Activated CD8-positive, alpha-beta T cell treated with anti-CD3 and anti-CD28 coated beads for 36 hours (primary cell): ENCODE measurements around the gene BICD1. TPM values are rescaled to one million over a fixed set of nuclear protein-coding genes. Genes with fewer than 3 reads are reported as not detected.

Source experiments
- ATAC-seq: fragments of 200-7000 bp; cut with Tn5 transposase; one replicate; pipeline ENCODE4 v1.10.0; 2021; ENCODE audit warnings: mild to moderate bottlenecking, moderate library complexity
- CTCF ChIA-PET: fragments of 350-600 bp; sonication (Branson Sonifier 250); formaldehyde crosslinking; loops from one replicate; lab custom pipeline; 2021; ENCODE audit warnings: antibody characterized with exemption; lab: Charles Lee
- POLR2A ChIA-PET: fragments of 350-600 bp; sonication (Branson Sonifier 250); formaldehyde crosslinking; loops from one replicate; lab custom pipeline; 2021; ENCODE audit warnings: antibody characterized with exemption; lab: Charles Lee
- DNase-seq: peaks from one replicate; pipeline ENCODE4 v3.0.0-alpha.2; 2020
- H3K27ac Mint-ChIP-seq: one replicate; pipeline ENCODE4 v1.8.0; 2021; ENCODE audit warnings: mild to moderate bottlenecking, mixed read lengths
- H3K27me3 Mint-ChIP-seq: one replicate; pipeline ENCODE4 v1.8.0; 2021; ENCODE audit warnings: mixed read lengths
- H3K36me3 Mint-ChIP-seq: one replicate; pipeline ENCODE4 v1.8.0; 2021; ENCODE audit warnings: low read depth, mixed read lengths
- H3K4me1 Mint-ChIP-seq: one replicate; pipeline ENCODE4 v1.8.0; 2021; ENCODE audit warnings: low read depth, mixed read lengths
- H3K4me3 Mint-ChIP-seq: one replicate; pipeline ENCODE4 v1.8.0; 2021; ENCODE audit warnings: mild to moderate bottlenecking, moderate library complexity, mixed read lengths
- H3K9me3 Mint-ChIP-seq: one replicate; pipeline ENCODE4 v1.8.0; 2021; ENCODE audit warnings: mixed read lengths
- intact Hi-C: fragments of 100-400 bp; cut with micrococcal nuclease; formaldehyde crosslinking; loops from one replicate; pipeline ENCODE4 v1.10.0; 2022
- total RNA-seq, 2 experiments: library from RNA; stranded (reverse); gene quantifications; one replicate each; pipeline ENCODE4 v1.2.3, GENCODE V29; 2021
- TF ChIP-seq, protein P1 (sequence below): fragments of 200-600 bp; IDR thresholded peaks from one replicate; pipeline ENCODE4 v1.8.0; 2022; ENCODE audit warnings: antibody characterized with exemption, mild to moderate bottlenecking

BICD1 gene
- total RNA-seq, 2 experiments from 2014 or later, result 12.5 to 13.2 TPM

DNA sequence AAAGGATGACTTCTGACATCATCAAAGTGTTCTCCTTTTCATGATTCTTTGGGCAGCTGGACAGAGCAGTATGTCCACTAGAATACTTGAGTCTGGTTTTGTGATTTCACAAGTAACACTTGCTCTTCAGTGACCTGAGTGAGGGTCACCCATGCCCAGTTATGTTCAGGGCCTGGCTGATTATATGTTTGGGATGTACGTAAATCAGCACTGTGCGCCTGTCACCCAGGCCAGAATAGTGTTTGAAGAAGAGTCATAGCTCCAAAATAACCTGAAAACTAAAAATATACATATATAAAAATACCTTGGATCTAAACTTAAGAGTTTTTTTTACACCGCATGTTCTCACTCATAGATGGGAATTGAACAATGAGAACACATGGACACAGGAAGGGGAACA is 3.8 kb downstream of the BICD1 start:
- peaks cover 25% of the 10 kb centered on the region for H3K4me1 Mint-ChIP-seq
- peaks cover 1% of the 10 kb centered on the region for H3K27me3 Mint-ChIP-seq
- intact Hi-C loops, result no loop called here
- H3K9me3 Mint-ChIP-seq, result no peaks in the 10 kb centered on the region
- ATAC-seq, result no peak
- TF ChIP-seq, protein P1, sequence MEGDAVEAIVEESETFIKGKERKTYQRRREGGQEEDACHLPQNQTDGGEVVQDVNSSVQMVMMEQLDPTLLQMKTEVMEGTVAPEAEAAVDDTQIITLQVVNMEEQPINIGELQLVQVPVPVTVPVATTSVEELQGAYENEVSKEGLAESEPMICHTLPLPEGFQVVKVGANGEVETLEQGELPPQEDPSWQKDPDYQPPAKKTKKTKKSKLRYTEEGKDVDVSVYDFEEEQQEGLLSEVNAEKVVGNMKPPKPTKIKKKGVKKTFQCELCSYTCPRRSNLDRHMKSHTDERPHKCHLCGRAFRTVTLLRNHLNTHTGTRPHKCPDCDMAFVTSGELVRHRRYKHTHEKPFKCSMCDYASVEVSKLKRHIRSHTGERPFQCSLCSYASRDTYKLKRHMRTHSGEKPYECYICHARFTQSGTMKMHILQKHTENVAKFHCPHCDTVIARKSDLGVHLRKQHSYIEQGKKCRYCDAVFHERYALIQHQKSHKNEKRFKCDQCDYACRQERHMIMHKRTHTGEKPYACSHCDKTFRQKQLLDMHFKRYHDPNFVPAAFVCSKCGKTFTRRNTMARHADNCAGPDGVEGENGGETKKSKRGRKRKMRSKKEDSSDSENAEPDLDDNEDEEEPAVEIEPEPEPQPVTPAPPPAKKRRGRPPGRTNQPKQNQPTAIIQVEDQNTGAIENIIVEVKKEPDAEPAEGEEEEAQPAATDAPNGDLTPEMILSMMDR, result no peak
- H3K4me3 Mint-ChIP-seq, result no peak overlapping the region
- ChIA-PET CTCF (no interaction called here), POLR2A (no interaction called here)
- no peak overlapping the region for H3K27ac Mint-ChIP-seq
- DNase-seq, result no peak
- H3K36me3 Mint-ChIP-seq, result peaks cover 3% of the 10 kb centered on the region

- ChIA-PET POLR2A (no interaction called here), CTCF (interaction anchor here (1.1 kb wide), 1 partner anchor 458 kb away, joined by 3 read pairs; no protein-coding TSS in a partner anchor)
- Mint-ChIP-seq H3K27me3 (no peaks in the 10 kb centered on the region), H3K27ac (no peak overlapping the region), H3K4me1 (peaks cover 23% of the 10 kb centered on the region), H3K36me3 (peaks cover 3% of the 10 kb centered on the region), H3K4me3 (no peak overlapping the region), H3K9me3 (no peaks in the 10 kb centered on the region)
- TF ChIP-seq, protein P1, result no peak
- intact Hi-C loops, result no loop called here
- ATAC-seq, result no peak
- no peak for DNase-seq
These were observed 4.3 kb downstream of the BICD1 start for GRCh38 chr12:32110942-32111341.

DNA sequence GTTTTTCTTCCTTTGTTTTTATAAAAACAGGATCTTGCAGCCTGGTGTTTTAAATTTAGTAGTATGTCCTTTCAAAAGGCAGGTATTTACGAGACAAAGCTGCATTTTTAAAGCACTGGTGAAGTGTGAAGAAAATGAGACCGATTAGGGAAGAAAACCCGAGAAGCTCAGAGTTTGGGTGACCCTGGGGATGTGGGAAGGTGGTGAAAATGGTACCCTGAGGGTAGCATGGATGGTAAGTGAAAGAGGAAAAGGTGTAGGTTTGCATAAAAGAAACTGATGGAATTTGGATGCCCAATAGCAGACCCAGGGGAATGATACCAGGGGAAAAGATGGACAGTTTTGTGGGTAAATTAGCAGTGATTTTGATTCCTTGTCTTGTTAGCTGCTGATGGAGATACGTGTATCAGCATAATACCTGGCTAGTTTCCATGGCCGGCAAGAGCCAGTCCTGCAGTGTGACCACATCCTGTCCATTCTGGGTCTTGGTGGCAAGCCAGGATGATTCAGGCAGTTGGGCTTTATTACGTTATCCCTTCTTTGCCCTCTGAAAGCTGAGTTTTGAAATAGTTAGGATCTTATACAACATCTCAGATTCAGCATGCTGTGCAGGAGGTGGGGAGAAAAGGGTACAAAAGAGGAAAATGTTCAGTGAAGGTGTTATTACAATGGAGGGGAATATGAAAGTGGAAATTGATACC is 8.9 kb downstream of the BICD1 start:
- Mint-ChIP-seq H3K9me3 (no peaks in the 10 kb centered on the region), H3K27ac (no peak overlapping the region), H3K4me3 (no peak overlapping the region), H3K27me3 (no peaks in the 10 kb centered on the region), H3K4me1 (peaks cover 8% of the 10 kb centered on the region), H3K36me3 (peaks cover 7% of the 10 kb centered on the region)
- ChIA-PET CTCF (interaction anchor here (1.2 to 1.3 kb wide), 2 partner anchors 8 to 19 kb away, joined by 3 to 4 read pairs; no protein-coding TSS in a partner anchor), POLR2A (no interaction called here)
- no peak for DNase-seq
- TF ChIP-seq, protein P1, result no peak
- intact Hi-C loops, result no loop called here
- ATAC-seq, result no peak

DNA sequence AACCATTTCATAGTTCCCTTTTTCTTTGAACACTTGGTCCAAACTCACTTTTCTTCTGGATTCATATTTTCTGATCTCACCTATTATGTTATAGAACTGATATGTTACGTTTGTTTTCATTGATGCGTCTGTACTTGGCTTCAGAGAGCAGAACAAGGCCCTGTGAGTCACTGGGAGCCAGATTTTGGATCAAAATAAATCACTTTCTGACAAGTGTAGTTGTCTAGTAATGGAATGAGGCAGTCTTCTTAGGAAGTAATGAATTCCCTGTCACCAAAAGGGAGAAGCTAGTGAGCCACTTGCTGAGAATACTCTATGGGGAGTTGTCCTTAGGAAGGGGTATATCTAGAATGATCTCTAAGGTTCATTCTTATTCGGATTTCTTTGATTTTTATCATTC is 10.2 kb downstream of the BICD1 start:
- ChIA-PET CTCF (no interaction called here), POLR2A (interaction anchor here (0.7 kb wide), 2 partner anchors 202 to 473 kb away, joined by 3 to 4 read pairs; no protein-coding TSS in a partner anchor)
- Mint-ChIP-seq H3K4me1 (peaks cover 8% of the 10 kb centered on the region), H3K27ac (no peak overlapping the region), H3K9me3 (no peaks in the 10 kb centered on the region), H3K36me3 (peaks cover 7% of the 10 kb centered on the region), H3K4me3 (no peak overlapping the region), H3K27me3 (no peaks in the 10 kb centered on the region)
- TF ChIP-seq, protein P1, result no peak
- intact Hi-C loops, result no loop called here
- ATAC-seq (no peak), DNase-seq (no peak)

DNA sequence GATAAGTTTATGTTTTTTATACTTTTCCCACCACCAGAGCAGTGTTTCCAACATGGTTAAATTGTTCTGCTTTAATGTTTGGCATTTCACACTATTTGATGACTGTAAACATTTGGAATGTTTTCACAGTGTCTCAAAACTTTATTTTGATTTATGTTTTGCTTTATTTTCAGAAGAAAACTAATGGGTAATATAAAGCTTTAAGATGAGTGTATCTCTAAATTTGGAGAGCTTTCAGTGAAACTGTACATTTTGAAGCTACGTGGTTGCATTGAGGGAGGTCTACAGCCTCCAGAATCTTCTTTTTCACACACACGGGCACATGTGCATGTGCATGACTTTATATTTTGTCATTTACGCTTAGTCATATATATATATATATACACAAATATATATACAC is 10.7 kb downstream of the BICD1 start:
- ATAC-seq, result no peak
- Mint-ChIP-seq H3K9me3 (no peaks in the 10 kb centered on the region), H3K4me3 (no peak overlapping the region), H3K27ac (no peak overlapping the region), H3K27me3 (no peaks in the 10 kb centered on the region), H3K4me1 (peaks cover 8% of the 10 kb centered on the region), H3K36me3 (peaks cover 5% of the 10 kb centered on the region)
- intact Hi-C loops, result no loop called here
- POLR2A ChIA-PET, result interaction anchor here (0.6 kb wide), 1 partner anchor 387 kb away, joined by 3 read pairs; no protein-coding TSS in a partner anchor
- TF ChIP-seq, protein P1, result no peak
- no peak for DNase-seq
- CTCF ChIA-PET, result interaction anchor here (0.6 kb wide), 1 partner anchor 14 kb away, joined by 3 read pairs; no protein-coding TSS in a partner anchor
